ENCODE measurements around the gene CPNE9. TPM values are rescaled to one million over a fixed set of nuclear protein-coding genes. Genes with fewer than 3 reads are reported as not detected.

The CPNE9 gene
- total RNA-seq, 2 donors from 2014 or later: 0.32 to 0.54 TPM

- ATAC-seq (replicated peaks): no peak
- H3K27ac Mint-ChIP-seq: no peak overlapping the region
These were observed 7.9 kb upstream of the CPNE9 start for GRCh38 chr3:9695746-9696145.

DNA sequence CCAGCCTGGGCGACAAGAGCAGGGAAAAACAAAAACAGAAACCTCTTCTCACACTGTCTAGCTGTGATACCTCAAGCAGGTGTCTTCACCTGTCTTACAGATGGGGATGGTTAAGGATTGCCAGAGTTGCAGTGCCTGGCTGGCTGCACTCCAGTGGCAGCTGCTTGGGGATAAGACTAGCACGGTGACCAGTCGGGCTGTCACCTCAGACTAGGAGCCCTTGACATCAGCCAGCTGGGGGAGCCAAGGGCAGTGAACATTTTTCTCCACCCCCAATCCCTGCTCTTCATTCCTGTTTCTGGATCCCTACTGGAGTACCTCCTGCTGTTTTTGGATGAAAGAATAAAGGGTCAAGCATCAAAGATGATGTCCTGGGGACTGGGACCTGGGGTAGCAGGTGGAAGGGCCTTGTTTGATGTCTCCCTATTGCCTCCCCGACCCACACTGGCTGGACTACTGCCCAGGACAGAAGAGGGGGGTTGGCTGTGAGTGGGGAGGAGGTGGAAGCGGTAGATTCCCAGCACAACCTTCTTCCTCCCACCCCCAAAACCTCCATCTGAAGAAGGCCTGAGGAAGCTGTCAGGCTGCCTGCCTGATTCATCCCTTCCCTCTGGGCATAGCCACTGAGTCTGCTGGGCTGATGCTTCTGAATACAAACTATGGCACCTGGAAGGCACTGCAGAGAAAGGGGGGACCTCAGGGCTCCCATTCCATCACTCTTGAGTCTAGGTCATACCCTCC is 7.0 kb upstream of the CPNE9 start:
- Mint-ChIP-seq H3K27me3 (no peaks in the 10 kb centered on the region), H3K4me3 (no peak overlapping the region), H3K27ac (no peak overlapping the region), H3K4me1 (peaks cover 13% of the 10 kb centered on the region), H3K36me3 (ENCODE audit: low read depth) (peaks cover 96% of the 10 kb centered on the region), H3K9me3 (no peaks in the 10 kb centered on the region)
- ATAC-seq (replicated peaks): no peak

More at GRCh38 chr3:9695746-9696145, 7.9 kb upstream of the CPNE9 start:
- H3K27me3 Mint-ChIP-seq: no peaks in the 10 kb centered on the region
- H3K9me3 Mint-ChIP-seq: no peaks in the 10 kb centered on the region
- H3K4me1 Mint-ChIP-seq: peaks cover 13% of the 10 kb centered on the region
- H3K36me3 Mint-ChIP-seq (ENCODE audit: low read depth): peaks cover 97% of the 10 kb centered on the region
- no peak overlapping the region for H3K4me3 Mint-ChIP-seq

DNA sequence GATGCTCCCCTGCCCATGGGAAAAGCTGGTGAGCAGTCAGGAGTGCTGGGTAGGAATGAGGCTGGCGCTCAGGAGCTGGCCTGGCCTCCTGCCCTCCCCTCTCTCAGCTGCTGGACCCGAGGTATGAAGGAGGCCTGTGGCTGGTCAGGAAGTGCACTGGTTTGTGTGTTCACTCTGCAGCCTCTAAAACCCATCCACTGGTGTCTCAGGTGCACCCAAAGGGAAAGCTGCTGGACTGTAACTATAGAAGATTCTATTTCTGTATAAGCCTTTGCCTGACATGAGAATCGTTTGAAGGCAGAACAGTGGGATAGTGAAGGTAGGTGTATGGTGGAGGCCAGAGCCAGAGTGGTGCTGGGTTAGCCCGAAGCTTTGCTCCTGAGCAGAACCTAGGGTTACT is 5.7 kb upstream of the CPNE9 start:
- ATAC-seq (replicated peaks): no peak
- Mint-ChIP-seq H3K4me1 (peaks cover 13% of the 10 kb centered on the region), H3K9me3 (no peaks in the 10 kb centered on the region), H3K27me3 (peaks cover under 1% of the 10 kb centered on the region), H3K27ac (peak overlapping the region; percentile 51), H3K36me3 (ENCODE audit: low read depth) (peaks cover 96% of the 10 kb centered on the region), H3K4me3 (no peak overlapping the region)

GRCh38 chr3:9698293-9698692 is 5.3 kb upstream of the CPNE9 start:
- H3K27ac Mint-ChIP-seq: no peak overlapping the region

DNA sequence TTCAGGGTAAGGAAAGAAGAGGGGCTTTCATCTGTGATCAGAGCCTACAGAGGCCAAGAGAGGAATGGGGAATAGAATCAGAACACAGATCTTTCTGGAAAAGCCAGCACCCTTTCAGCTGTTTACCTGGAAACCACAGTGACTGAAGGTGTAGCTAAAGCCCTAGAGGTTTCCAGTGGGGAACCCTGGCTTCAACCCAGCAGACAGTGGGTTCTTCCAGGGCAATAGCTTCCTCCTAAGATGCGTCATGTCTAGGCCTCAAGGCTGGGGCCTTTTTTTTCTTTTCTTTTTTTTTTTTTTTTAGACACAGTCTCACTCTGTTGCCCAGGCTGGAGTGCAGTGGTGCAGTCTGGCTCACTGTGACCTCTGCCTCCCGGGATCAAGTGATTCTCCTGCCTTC is 3.1 kb upstream of the CPNE9 start:
- Mint-ChIP-seq H3K36me3 (ENCODE audit: low read depth) (peaks cover 76% of the 10 kb centered on the region), H3K4me1 (peaks cover 13% of the 10 kb centered on the region), H3K27me3 (peaks cover 10% of the 10 kb centered on the region), H3K27ac (peak overlapping the region; percentile 47), H3K4me3 (no peak overlapping the region), H3K9me3 (no peaks in the 10 kb centered on the region)
- ATAC-seq (replicated peaks): no peak

More at GRCh38 chr3:9698293-9698692, 5.3 kb upstream of the CPNE9 start:
- Mint-ChIP-seq H3K27me3 (peaks cover 3% of the 10 kb centered on the region), H3K9me3 (no peaks in the 10 kb centered on the region), H3K4me3 (no peak overlapping the region), H3K36me3 (ENCODE audit: low read depth) (peaks cover 96% of the 10 kb centered on the region), H3K4me1 (peaks cover 13% of the 10 kb centered on the region)
- no peak for ATAC-seq (replicated peaks)

- peaks cover 71% of the 10 kb centered on the region for H3K36me3 Mint-ChIP-seq (ENCODE audit: low read depth)
- H3K4me1 Mint-ChIP-seq: peaks cover 13% of the 10 kb centered on the region
- ATAC-seq (replicated peaks): no peak
These were observed 2.6 kb upstream of the CPNE9 start for GRCh38 chr3:9701006-9701405.

GRCh38 chr3:9701711-9702110 is 1.9 kb upstream of the CPNE9 start:
- Mint-ChIP-seq H3K4me1 (peaks cover 13% of the 10 kb centered on the region), H3K4me3 (no peak overlapping the region), H3K27me3 (peaks cover 12% of the 10 kb centered on the region), H3K27ac (no peak overlapping the region), H3K9me3 (no peaks in the 10 kb centered on the region), H3K36me3 (ENCODE audit: low read depth) (peaks cover 64% of the 10 kb centered on the region)
- no peak for ATAC-seq (replicated peaks)

More at GRCh38 chr3:9701006-9701405, 2.6 kb upstream of the CPNE9 start:
- no peak overlapping the region for H3K27ac Mint-ChIP-seq
- H3K9me3 Mint-ChIP-seq: no peaks in the 10 kb centered on the region
- H3K4me3 Mint-ChIP-seq: no peak overlapping the region
- H3K27me3 Mint-ChIP-seq: peaks cover 12% of the 10 kb centered on the region

DNA sequence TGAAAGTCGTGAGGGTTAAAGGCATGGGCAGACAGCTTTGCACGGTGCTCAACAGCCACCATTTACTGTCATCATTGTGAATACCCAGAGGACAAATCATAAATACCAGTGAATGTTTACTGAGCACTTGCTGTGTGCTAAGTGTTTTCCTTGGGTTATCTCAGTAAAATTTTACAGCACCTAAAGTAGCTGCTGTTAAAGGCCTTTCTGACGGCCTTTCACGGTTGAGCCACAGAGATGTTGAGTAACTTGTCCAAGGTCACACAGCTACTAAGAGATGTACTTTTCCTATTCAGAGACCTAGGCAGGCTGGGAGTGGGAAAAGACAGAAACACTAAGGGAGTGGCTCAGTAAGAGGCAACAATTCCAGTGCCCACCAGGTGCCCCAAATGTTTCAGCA is 393 bp upstream of the CPNE9 start:
- no peak overlapping the region for H3K27ac Mint-ChIP-seq
- peaks cover 49% of the 10 kb centered on the region for H3K36me3 Mint-ChIP-seq (ENCODE audit: low read depth)
- H3K9me3 Mint-ChIP-seq: no peaks in the 10 kb centered on the region
- peaks cover 12% of the 10 kb centered on the region for H3K27me3 Mint-ChIP-seq
- H3K4me1 Mint-ChIP-seq: peaks cover 8% of the 10 kb centered on the region
- peak overlapping the region; percentile 15 for H3K4me3 Mint-ChIP-seq
- no peak for ATAC-seq (replicated peaks)

GRCh38 chr3:9704347-9705322 is 1.0 kb downstream of the CPNE9 start:
- peaks cover 8% of the 10 kb centered on the region for H3K4me1 Mint-ChIP-seq
- peak; percentile 43 for ATAC-seq (replicated peaks)

DNA sequence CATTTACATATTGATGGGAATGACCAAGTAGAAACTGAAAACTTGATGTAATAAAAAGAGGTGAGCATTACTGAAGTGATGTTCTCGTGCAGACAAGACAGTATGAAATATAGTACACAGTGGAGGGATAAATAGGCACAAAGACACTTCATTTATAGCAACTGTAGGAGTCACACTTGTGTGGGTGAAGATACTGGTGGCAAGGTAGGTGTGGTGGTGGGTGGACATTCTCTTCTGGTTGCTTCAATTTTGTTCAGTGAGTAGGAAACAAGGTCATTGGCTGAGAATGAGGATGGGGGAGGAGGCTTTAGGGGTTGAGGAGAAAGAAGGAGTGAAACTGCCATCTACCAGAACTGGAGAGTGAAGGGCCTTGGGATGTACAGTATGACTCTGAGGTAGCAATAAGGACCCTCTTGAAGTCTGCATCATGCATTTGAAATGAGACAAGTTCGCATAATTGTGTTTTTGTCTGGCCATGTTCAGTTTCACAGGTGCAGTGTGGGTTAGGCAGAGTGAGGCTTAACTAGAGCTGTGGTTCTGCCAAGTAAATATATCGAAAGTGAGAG is 6.6 kb downstream of the CPNE9 start:
- Mint-ChIP-seq H3K27me3 (peaks cover 5% of the 10 kb centered on the region), H3K4me3 (no peak overlapping the region), H3K4me1 (no peaks in the 10 kb centered on the region), H3K36me3 (ENCODE audit: low read depth) (no peaks in the 10 kb centered on the region), H3K27ac (no peak overlapping the region), H3K9me3 (no peaks in the 10 kb centered on the region)
- peak; percentile 62 for ATAC-seq (replicated peaks)

More at GRCh38 chr3:9704347-9705322, 1.0 kb downstream of the CPNE9 start:
- Mint-ChIP-seq H3K4me3 (peak overlapping the region; percentile 27), H3K27ac (no peak overlapping the region), H3K36me3 (ENCODE audit: low read depth) (peaks cover 35% of the 10 kb centered on the region), H3K9me3 (no peaks in the 10 kb centered on the region), H3K27me3 (peaks cover 12% of the 10 kb centered on the region)

- H3K36me3 Mint-ChIP-seq (ENCODE audit: low read depth): no peaks in the 10 kb centered on the region
- H3K4me3 Mint-ChIP-seq: no peak overlapping the region
- H3K9me3 Mint-ChIP-seq: no peaks in the 10 kb centered on the region
These were observed 8.8 kb downstream of the CPNE9 start for GRCh38 chr3:9712415-9712814.

GRCh38 chr3:9713142-9713541 is 9.5 kb downstream of the CPNE9 start:
- Mint-ChIP-seq H3K4me3 (no peak overlapping the region), H3K36me3 (ENCODE audit: low read depth) (no peaks in the 10 kb centered on the region), H3K4me1 (no peaks in the 10 kb centered on the region), H3K27ac (no peak overlapping the region), H3K9me3 (no peaks in the 10 kb centered on the region), H3K27me3 (no peaks in the 10 kb centered on the region)
- no peak for ATAC-seq (replicated peaks)

More at GRCh38 chr3:9712415-9712814, 8.8 kb downstream of the CPNE9 start:
- Mint-ChIP-seq H3K4me1 (no peaks in the 10 kb centered on the region), H3K27me3 (no peaks in the 10 kb centered on the region), H3K27ac (no peak overlapping the region)
- no peak for ATAC-seq (replicated peaks)

GRCh38 chr3:9715136-9715535 is 11.5 kb downstream of the CPNE9 start:
- no peaks in the 10 kb centered on the region for H3K27me3 Mint-ChIP-seq
- no peak for ATAC-seq (replicated peaks)
- H3K27ac Mint-ChIP-seq: no peak overlapping the region
- no peak overlapping the region for H3K4me3 Mint-ChIP-seq
- H3K9me3 Mint-ChIP-seq: no peaks in the 10 kb centered on the region
- no peaks in the 10 kb centered on the region for H3K36me3 Mint-ChIP-seq (ENCODE audit: low read depth)
- H3K4me1 Mint-ChIP-seq: no peaks in the 10 kb centered on the region

DNA sequence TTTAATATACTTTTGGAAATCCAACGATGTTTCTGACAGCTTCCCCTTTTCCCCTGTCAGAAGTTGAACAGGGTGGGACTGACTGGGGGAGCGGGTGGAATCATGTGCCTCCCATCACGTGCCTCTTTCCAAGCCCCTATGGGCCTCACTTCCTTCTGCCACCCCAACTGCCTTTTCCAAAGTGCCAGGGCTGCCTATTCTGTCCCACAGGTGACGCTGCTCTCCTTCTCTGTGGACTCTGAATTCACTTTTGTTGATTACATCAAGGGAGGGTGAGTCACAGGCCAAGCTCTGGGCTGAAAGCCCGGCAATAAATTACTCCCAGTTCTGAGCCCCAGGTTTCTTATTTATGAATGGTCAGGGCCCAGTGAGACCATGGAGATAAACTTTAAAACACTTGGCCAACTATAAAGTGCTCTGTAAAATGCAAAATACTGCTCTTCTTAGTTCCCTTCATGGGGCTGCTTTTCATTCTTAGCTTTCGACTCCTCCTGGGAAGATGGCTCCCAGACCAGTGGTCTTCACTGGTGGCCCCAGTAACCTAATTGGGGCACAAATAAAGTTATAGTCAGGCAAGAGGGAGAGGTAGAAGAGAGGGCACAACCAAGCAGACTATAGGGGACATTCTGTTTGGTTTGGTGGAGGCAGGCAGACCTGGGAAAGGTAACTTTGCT is 12.3 kb downstream of the CPNE9 start:
- no peaks in the 10 kb centered on the region for H3K27me3 Mint-ChIP-seq
- H3K4me3 Mint-ChIP-seq: no peak overlapping the region
- ATAC-seq (replicated peaks): peak; percentile 91
- H3K36me3 Mint-ChIP-seq (ENCODE audit: low read depth): no peaks in the 10 kb centered on the region
- H3K27ac Mint-ChIP-seq: no peak overlapping the region
- no peaks in the 10 kb centered on the region for H3K4me1 Mint-ChIP-seq
- no peaks in the 10 kb centered on the region for H3K9me3 Mint-ChIP-seq
